Cerebellar cortex (tissue), 1 donor: ENCODE results near the gene BEND2.

Experiments
- DNase-seq: peaks from one replicate; pipeline ENCODE4 v3.0.0-alpha.2; 2015; ENCODE audit warnings: low spot score

BEND2 gene

DNA sequence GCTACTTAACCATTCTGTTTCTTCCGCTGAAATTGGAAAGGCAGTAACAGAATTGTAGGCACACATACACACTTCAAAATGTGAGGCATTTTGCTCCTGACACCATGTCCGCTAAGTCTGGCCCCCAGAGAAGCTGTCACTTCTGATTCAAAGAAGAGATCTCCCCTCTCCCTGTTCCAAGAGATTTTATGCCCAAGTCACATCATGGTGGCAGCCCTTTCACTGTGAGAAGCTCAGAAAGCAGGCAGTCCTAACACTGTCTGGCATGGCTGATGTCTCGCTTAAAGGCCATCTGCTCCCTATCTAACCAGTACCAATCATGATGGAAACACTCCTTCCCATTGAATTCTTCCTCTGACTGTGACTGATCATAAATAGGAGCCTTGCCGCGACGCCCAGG lies 83.9 kb downstream of the BEND2 start:
- no peak for DNase-seq

DNA sequence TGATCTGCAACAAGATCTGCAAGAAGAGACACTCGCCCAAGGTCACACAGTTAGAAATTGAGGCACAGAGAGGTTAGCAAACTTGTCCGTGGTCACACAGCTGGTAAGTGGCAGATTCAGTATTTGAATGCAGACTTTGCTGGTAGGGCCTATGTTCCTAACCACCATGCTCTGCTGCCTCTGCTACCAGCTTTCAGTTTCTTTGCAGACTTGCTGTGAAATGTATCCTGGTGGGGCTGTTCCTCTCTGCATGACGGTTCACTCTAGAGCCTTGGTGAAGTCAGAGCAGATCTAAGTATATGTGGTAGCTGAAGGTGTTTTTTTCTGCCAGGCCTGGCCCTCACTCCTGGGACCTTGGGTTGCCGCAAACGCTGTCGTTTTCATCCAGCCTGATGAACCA lies 87.1 kb downstream of the BEND2 start:
- DNase-seq: no peak

DNA sequence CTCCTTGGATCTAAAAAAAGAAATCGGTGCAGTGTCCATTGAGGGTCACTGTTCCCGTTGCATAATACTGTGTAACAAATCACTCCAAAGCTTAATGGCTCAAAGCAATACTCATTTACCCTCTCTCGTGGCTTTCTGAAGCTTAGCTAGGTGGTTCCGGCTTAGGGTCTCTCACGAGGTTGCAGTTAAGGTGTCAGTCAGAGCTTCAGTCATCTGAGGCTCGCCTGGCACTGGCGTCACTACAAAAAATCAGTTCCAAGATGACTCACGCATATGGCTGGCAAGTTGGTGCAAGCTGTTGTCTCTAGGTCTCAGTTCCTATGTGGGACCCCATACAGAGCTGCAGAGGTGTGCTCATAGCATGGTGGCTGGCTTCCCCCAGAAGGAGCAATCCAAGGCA lies 91.0 kb downstream of the BEND2 start:
- no peak for DNase-seq

DNA sequence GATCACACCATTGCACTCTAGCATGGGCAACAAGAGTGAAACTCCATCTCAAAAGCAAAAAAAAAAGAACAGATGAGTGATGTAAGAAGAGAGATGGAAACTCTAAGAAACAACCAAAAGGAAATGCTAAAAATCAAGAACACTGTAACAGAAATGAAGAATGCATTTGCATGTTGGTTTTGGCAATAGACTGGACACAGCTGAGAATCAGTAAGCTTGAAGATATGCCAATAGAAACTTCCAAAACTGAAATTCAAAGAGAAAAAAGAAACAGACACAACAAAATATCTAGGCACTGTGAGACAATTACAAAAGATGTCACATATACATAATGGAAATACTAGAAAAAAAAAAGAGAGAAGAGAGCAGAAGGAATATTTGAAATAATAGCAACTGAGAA lies 93.7 kb downstream of the BEND2 start:
- DNase-seq: no peak

DNA sequence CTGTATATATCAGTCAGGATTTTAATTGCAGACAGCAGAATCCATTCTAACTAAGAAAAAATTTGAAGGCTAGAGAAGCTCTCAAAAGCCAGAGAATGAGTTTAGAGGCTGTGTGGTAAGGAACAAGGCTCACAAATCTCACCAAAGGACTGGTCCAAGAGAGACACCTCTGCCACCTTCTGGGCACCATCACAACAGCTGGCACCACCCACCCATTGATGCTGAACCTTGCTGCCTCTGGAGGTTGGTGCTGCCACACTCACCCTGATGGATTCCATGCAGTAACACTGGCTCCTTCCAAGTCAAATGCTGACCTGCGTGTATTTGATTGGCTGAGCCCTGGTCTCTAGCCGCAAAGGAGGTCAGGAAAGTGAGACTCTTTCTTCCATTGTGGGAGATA lies 100.8 kb downstream of the BEND2 start:
- DNase-seq: no peak
